Activated CD4-positive, CD25-positive, alpha-beta regulatory T cell (primary cell): ENCODE data around the gene PHTF1.

Source experiments
- DNase-seq, 4 experiments: peaks; one replicate each; lab custom pipeline; 2025; lab: John Stamatoyannopoulos, UW

PHTF1 gene

DNA sequence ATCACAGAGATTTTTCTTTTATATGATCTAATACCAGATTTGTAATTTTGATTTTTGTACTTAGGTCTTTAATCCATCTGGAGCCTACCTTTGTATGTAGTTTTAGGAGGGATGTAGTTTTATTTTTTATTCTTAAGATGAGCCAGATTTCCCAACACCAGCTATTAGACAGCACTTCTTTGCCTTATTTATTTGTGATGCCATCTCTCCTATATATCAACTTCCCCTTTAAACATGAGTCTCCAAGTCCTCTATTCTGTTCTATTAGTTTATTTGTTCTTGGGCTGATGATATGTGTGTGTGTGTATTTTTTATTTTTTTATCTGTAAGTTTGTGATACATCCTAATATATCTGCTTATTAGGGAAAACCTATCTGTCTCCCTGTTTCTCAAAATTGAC lies 94.2 kb downstream of the PHTF1 start:
- no peak for DNase-seq

DNA sequence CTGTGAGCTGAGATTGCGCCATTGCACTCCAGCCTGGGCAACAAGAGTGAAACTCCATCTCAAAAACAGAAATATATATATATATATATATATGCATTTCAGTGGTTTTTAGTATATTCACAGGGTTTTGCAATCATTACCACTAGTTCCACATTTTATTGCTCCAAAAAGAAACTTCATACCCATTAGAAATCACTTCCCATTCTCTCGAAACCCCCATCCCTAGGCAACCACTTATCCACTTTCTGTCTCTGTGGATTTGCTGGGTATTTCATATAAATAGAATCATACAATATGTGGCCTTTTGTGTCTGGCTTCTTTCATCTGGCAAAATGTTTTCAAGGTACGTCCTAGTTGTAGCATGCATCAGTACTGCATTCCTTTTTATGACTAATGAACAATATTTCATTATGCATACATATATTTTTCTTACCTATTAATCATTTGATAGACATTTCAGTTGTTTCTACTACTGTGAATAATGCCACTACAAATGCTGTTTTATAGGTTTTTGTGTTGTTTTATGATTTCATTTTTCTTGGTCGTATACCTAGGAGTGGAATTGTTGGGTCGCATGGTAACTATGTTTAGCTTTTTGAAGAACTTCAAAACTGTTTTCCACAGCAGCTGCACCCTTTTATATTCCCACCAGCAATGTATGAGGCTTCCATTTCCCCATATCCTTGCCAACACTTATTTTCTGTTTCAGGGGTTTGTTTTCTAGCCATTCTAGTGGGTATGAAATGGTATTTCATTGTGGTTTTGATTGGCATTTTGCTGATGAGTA lies 95.9 kb downstream of the PHTF1 start:
- DNase-seq = no peak

- no peak for DNase-seq
These were observed 97.2 kb downstream of the PHTF1 start for GRCh38 chr1:113662101-113662500.

DNA sequence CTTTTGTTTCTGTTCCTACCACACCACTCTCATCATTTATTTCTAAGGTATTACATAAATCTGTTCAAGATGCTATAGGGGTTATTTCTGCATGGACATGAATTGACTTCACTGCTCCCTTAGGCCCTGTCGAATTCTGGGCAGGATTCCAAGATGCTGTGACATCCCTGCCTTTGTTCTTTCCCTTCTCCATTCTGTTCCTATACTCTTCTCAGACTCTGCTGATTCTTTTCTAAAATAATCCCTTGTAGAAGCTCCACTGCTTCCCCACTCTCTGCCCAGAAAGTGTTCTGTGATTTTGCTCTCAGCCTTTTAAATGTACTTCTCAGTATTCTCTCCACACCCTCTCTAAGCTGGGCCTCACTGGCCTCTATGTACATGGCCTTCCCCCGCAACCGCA lies 99.2 kb downstream of the PHTF1 start:
- no peak for DNase-seq

- DNase-seq = no peak
These were observed 99.7 kb downstream of the PHTF1 start for GRCh38 chr1:113659556-113659955.

- no peak for DNase-seq
These were observed 100.3 kb downstream of the PHTF1 start for GRCh38 chr1:113659035-113659434.

DNA sequence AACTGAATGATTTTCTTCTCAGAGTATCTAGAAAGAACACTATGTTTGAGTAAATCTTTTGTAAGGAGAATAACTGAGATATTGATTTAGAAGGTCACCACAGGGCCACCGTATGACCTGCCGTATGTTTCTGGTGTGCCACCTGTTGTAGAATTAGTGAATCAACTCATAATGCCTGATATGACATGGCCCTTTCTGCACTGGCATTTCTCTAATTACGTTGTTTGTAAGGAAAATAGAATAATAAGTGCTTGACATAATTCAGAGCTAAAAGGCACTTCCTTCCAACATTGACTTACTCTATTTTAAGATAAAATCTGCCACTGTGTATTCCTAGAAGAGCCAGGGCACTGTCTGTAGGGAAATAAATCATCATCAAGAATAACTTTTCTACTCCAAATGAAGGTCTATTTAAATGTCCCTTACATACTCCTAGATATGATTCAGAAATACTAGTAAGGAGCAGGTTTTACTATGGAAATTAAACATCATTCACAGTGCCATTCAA lies 101.7 kb downstream of the PHTF1 start:
- no peak for DNase-seq

GRCh38 chr1:113657126-113657525 lies 102.2 kb downstream of the PHTF1 start:
- DNase-seq = no peak

DNA sequence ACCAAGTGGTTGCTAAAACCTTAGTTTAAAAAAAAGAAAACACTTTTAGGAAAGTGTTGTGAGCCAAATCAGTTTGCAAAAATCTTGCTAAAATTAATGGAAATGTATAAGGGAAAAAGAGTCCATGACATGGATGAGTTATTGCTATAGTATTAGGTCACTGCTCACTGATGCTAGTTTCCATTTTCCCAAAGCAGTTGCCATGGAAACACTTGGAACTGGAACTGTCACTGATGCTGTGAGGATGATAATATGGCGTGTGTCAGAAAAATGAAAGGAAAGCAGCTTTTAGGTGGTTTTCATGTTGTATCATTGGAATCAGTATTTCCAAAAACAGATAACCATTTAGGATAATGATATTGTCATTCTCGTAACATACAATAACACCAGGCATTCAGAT lies 104.4 kb downstream of the PHTF1 start:
- no peak for DNase-seq

DNA sequence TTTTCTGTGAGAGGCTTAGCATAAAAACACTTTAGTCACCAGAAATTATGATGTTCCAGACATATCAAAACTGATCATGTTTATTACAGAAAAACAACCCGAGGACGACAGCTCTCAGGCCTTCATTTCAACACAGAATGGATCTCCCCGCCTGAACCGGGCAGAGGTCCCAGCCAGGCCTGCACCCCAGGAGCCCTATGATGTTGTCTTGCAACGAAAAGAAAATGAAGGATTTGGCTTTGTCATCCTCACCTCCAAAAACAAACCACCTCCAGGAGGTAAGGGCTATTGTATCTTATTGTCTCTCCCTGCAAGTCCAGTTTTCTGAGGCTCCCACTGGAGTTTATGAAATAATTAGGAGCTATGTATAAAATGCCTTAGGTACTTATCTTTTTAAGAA lies 105.5 kb downstream of the PHTF1 start:
- no peak for DNase-seq

DNA sequence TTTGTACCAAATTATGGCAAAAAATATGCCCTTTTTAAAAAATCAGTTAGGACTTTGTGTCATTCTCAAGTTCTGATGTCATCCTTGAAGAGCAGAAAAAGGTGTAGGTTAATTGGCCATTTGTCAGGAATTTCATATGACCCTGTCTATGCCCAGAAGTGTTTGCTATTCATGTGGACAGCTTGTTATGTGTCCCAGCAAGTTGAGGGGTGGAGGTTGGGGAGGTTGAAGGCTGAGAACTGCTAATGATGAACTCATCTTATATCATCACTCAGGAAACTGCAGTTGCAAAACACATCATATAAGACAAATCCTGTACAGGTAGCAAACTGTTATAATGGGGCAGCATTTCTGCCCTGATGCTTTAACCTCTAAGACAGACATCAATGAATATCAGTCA lies 106.5 kb downstream of the PHTF1 start:
- no peak for DNase-seq

- no peak for DNase-seq
These were observed 110.8 kb downstream of the PHTF1 start for GRCh38 chr1:113648478-113648877.

DNA sequence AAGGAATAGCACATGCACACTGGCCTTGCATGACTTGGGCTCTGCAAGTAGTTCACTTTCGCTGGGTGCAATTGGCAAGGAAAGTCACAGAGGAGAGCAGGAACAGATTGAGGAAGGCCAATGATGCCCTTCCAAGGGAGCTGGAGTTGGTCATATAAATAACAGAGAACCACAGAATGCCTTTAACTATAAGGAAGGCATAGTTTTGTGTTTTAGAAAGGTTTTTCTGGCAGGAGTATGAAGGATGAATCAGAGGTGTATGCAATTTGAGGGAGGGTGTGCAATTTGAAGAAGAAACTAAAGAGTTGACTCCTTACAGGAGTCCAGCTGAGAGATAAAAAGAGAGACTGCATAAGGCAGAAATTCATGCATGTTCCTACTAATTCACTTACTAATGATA lies 112.1 kb downstream of the PHTF1 start:
- DNase-seq = no peak
